NCI-H2196 (cell line): ENCODE data around the gene TTLL11.
"Not testable (repeated sequence)": the region's sequence is repeated elsewhere in the genome, so short reads cannot be mapped to it uniquely, and the experiment has no call there.

ENCODE experiments used
- DNase-seq: peaks from one replicate; lab custom pipeline; 2025; ENCODE audit not compliant: unreplicated experiment; lab: John Stamatoyannopoulos, UW

Gene TTLL11

DNA sequence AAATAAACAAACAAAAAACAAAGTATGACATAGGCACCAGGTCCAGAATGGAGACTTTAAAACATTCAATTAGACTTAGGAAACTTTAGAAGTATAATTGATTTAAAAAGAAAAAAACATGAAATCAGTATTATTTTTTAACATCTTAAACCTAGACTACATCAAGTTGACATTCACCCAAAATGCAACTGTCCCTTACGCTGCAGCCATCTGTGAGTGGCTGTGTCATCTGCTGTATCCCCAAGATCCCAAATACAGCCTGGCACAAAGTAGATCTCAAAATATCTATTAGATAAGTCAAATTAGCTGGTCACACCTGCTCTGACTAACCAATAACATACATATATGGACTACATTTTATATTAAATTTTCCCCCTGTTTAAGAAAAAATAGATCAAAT is 7.8 kb downstream of the TTLL11 start:
- no peak for DNase-seq

DNA sequence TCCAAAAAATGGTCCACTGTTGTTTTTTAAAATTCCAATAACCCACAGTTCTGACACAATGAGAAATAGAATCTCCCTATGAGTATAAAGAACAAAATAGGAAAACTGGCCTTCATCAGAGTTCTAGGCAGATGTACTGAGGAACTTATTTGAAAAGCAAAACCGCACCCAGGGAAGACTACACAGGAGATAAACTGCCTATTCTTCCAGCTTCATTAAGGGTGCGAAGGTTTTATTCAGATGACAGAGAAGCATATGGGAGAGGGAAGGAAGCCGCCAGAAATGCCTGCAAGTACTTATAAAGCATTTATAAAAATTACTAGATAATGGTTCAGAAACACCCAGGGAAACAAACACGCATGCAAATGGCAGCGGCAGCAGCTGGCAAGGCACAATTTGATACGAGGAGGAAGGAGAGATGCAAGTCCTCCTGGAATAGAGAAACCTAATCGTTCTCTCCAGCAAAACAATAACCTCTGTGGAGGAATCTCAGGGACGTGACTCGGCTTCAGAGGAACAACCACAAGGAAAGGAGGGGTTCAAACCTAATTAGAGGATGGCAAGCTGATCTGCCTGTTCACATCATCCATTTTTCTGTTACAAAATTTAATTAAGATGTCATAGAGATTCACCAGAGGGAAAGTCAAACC is 9.0 kb downstream of the TTLL11 start:
- DNase-seq = no peak

DNA sequence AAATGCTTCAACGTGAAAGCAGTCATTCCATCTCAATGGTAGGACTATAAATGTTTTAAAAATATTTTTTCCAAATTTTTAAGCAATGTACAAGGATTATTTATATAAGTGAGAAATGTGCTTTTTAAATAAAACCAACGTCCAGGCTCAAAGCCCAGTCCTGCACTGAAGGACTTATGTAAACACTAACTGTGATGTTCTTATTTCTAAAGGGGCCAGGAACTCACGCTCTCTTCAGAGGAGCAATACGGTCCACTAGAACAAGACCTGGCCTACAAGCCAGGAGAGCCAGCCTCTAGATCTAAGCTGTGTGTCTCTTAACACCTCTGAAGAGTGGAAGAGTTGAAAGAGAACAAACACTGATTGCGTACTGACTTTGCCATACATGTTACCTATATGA is 12.1 kb downstream of the TTLL11 start:
- DNase-seq = peak; percentile 15

DNA sequence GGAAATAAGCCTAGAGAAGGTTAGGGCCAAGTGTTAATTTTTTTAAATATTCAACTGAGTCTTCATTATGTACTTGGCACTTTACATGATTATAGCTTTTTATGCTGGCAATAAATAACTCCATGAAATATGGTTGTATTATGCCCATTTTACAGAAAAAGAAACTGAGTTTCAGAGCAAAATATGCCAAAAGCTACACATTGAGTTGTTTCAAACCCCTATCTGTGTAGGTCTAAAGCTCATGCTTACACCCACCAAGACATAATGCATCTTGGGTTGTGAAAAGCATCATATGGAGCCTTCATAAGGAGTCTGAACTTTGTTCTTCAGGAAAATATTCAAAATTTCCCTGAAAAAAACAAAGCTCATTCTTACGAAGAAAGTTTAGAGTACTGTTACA is 14.6 kb downstream of the TTLL11 start:
- no peak for DNase-seq

DNA sequence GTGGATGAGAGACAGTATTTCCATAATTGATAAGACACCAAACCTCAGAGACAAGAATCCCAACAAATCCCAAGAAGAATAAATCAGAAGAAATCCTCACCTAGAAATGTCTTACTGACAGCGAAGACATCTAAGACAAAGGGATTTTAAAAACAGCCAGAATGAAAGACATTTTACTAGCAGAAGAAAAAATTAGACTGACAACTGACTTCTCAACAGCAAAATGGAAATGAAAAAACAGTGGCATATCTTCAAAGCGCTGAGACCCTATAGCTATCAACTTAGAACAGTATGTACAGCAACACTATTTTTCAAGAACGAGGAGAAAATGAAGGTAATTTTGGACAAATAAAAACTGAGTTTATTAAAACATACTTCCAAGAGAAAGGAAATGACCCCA is 16.3 kb downstream of the TTLL11 start:
- DNase-seq = no peak

DNA sequence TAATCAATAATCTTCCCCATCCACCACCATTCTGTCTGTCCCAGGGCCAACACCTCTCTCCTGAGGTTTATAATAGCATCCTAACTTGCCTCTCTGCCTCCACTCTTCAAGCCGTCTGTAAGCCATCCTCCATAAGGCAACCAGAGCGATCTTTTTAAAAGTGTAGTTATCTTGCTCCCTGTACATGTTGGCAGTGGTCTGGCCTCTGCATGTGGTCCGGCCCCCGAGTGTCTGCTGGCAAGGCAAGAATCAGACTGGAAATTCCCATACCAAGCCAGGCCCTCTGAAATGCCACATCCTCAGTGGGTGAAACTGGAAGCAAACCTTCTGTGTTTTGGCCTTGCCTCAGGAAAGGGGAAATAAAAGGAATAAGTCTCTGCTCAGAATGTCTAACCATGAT is 17.0 kb downstream of the TTLL11 start:
- DNase-seq = no peak

DNA sequence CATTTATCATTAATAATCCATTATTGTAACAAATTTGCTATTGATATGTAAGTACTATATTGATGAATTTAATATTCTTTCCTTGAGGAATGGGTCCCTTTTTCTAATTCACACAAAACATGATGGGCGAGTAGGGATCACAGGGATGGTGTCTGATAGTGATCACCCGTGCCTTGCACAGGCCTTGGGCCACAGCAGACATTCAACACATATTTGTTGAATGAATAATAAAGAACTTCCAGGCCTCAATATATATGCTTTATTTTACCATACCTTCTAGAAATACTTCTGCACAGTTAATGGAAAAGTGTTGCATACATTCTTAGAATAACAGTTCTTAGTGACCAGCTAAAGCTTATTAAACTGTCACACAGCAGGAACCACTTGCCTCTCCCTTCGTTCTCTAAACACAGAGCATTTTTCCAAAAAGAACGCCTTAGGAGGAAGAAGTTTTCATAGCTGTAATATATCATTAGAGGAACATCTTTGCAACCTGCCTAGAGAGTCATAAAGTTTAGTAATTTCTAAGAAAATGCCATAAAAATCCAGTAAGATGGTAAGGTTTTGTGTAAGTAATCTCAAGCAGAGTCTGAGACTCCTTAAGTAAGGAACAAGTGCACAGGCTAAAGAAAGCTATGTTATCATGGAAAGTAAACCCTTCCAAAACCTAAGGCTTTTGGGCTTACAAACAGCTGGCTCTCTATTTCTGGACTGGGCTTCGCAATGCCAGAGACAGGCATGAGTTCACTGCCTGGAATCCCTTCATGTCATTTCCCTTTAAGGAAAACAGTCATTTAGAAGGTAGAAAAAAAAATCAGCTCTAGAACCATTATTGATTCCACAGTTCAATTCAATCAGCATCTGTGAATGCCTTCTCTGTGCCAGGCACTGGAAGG is 17.7 kb downstream of the TTLL11 start:
- DNase-seq = no peak

DNA sequence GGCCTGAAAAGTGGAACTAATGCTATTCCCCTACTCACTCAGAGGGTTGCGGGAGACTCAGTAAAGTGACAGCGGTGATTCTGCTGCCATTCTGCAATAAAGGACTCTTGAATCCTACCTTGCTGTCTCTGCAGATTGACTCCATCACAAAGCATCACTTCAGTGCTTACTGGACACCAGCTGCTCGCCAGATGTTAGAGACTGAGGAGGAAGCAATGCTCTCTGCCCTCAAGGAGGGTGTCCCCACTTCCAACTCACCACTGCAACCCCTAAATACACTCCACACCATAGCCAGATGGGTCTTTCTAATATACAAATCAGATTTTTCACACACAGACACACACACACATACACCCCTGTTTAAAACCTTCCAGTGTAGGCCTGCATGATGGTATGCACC is 21.4 kb downstream of the TTLL11 start:
- DNase-seq = no peak

DNA sequence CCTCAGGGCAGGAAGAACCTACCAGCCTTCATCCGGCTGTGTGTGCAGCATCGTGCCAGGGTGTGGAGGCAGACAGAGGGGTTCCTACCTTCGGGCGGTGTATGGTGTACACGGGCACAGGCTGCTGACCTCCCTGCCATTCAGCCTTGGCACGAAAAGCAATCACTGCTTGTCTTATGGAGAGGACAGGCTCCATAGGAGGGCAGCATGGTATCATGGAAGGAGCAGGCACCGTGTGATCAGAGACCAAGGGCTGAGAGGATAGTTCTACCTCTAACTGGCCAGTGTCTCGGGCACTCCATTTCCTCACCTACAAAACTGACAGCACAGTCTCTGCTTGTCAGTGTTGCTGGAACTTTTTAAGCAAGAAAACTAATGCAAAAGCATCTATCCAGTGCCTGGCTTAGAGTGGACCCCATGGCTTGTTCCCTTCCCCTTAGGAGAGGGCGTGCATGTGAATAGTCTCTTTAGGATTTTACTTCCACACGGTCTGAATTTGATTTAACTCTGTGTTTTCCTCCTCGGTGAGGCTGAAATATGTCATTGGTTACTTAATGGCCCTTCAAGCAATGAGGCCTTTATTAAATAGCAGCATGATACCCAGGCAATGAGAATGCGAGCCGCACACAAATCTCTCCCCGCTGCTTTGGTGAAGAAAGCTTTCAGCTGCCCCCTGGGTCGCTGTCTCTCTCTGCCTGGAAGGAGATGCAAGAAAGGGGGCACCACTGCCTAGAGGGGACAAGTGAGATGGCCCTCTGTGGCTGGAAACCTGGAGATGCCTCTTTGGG is 22.2 kb downstream of the TTLL11 start:
- no peak for DNase-seq

DNA sequence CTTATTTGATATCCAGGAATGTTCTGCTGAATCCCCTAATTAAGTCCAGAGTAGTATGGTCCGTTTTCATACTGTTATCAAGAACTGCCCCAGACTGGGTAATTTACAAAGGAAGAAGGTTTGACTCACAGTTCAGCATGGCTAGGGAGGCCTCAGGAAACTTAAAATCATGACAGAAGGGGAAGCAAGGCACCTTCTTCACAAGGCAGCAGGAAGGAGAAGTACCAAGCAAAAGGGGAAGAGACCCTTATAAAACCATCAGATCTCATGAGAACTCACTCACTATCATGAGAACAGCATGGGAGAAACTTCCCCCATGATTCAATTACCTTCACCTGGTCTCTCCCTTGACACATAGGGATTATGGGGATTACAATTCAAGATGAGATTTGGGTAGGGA is 26.4 kb downstream of the TTLL11 start:
- not testable (repeated sequence) for DNase-seq

DNA sequence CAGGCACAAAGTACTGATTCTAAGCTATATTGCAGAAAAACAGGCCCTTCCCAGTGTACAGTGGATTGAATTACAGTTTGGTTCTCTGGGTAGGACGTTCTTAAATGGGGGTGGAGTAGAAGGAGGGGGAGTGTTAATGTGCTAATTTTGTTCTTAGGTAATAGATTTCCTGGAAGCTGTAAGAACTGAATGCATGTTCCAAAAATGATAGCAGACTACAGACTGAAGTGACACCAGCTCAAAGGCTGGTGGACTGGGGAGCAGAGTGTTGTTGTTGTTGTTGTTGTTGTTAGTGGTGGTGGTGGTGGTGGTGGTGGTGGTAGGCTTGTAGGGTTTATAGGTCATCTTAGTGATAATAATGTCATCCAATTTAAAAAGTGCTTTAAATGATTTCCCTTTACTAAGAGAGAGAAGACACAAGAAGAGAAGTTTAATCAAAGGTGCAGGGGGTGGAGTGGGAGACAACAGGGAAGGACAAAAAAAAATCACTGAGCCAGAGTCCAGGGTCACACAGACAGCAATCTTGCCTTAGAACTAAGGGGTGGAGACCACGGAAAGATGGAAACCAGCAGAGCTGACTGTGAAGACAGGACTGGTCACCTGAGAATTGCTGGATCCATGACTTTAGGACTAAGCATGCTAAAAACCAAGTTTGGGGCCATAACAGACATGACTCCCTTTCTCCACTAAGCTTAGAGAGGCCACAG is 27.0 kb downstream of the TTLL11 start:
- DNase-seq = no peak

DNA sequence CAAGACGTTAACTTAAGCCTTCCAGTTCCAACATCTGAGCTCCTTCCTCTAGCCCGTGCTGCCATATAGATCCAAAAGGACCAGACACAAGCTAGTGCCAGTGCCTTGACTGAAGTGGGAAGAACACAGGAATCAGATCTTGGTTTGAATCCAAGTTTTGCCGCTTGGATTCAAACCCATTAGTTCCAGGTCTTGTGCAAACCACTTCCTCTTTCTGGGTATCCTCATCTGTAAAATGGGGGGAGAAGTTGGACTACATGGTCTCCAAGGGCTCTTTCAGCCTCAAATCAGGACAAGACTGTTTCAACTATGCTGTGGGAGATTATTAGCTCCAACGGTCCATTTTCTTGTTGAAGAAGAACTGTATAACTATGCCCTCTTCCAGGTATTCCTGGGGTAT is 32.6 kb downstream of the TTLL11 start:
- DNase-seq = no peak

DNA sequence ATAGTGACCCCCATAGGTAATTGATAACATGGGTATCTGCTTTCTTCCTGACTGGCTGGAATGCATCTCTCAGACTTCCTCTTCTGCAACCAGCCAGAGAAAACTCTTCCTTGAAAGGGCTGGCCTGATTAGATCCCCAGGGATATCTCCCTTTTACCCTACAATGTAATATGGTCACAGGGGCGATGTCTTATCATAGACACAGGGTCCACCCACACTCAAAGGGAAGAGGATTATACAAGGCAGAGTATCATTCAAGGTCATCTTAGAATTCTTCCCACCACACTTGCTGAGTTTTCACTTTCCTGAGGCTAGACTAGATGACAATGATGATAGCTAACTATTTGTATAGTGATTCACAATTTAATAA is 33.2 kb downstream of the TTLL11 start:
- no peak for DNase-seq

DNA sequence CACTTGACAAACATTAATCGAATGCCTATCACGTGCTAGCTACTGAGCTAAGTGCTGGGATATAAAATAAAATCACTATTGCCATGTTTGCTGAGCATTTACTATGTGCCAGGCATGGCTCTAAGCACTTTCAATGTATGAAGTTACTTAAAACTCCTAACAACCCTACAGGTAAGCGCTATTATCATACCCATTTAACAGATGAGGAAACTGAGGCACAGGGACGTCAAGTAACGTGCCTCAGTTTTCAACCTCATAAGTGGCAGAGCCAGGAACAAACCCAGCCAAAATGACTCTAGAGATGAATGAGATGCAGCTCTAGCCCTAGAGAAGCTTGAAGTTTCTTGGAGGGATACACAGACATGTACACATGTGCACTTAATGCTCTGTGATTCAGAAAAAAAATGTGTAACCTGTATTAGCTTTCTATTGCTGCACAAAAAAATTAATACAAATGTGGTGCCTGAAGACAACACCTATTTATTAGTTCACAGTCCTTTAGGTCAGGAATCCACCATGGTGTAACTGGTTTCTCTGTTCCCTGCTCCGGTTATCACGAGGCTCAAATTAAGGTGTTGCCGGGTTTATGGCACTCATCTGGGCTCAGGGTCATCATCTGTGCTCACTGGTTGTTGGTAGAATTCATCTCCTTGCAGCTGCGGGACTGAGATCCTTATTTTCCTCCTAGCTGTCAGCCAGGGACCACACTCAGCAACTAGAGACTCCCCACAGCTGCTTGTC is 33.7 kb downstream of the TTLL11 start:
- DNase-seq = no peak

DNA sequence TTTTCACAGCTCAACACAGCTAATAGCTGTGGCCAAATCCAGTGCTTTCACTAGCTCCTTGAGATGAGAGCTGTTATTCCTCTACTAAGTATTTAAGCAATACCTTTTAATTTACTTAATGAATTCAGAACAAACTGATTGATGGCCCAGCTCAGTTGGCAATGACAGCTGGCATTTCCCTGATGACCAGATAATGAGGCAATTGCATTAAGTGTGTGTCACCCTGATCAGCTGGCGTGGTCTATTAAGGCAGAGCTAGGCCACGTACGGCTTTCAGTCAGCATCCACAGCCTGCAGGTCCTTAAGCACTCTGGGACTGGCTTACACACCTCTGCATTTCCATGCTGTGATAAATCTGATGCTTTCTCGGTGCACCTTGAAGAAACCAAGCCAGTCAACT is 34.4 kb downstream of the TTLL11 start:
- no peak for DNase-seq

DNA sequence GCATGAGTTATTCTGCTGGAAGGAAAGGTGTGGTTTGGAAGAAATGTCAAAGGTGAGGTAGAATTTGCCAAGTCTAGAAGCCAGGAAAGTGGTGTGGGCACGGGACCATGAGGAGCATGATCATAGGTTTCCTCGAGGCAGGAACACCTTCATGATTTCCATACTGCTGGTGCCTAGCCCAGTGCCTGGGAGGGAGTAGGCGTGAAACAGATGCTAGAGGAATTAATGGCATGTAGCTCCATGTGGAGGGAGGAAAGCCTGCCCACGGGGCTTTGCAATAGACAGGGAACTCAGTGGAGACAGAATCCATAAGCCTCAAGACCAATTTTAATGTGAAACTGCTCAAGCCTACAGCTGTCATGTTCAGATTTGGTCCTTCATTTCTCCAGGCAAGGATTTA is 35.1 kb downstream of the TTLL11 start:
- no peak for DNase-seq

DNA sequence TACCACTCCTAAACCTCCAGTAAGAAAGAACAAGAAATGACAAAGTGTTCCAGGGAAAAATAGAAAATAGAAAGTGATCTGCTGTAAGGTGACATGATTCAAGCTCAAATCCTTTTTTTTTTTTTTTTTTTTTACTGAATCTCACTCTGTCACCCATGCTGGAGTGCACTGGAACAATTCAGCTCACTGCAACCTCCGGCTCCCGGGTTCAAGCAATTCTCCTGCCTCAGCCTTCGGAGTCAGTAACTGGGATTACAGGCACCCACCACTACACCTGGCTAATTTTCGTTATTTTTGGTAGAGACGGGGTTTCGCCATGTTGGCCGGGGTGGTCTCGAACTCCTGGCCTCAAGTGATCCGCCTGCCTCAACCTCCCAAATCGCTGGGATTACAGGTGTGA is 35.9 kb downstream of the TTLL11 start:
- no peak for DNase-seq

DNA sequence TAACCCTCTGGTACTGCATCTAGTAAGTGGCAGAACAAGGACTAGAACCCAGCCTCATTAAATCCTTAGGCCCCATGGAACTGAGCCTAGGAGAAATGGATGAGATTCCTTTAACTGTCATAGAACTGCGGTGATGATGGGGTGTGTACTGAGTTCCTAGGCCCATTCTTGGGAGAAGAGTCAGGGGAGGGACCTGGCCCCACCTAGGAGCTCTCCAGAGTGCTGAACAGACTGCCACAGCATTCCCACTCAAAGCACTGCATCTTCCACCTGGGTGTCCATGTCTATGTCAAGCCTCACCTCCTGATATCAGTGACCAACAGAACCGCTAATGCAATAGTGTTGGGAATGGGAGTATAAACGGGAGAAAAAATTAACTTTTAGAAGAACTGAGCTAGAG is 36.6 kb downstream of the TTLL11 start:
- DNase-seq = no peak

DNA sequence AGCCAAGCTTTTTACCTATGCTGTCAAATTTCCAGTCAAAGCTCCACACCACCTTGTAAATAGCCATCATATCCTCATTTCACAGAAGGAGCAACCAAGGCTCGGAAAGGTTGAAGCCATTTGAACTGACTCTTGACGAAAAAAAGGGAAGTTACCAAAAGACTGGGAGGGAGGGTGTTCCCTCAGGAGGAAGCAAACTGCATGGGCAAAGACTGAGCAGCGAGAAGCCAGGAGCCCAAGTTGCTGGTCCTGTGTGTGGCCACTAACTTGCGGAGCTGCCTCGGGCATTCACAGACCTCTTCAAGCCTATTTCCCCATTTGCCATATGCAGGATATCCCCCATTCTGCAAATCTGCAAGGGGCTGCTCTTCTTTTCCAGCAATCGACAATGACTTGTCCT is 37.4 kb downstream of the TTLL11 start:
- DNase-seq = no peak

DNA sequence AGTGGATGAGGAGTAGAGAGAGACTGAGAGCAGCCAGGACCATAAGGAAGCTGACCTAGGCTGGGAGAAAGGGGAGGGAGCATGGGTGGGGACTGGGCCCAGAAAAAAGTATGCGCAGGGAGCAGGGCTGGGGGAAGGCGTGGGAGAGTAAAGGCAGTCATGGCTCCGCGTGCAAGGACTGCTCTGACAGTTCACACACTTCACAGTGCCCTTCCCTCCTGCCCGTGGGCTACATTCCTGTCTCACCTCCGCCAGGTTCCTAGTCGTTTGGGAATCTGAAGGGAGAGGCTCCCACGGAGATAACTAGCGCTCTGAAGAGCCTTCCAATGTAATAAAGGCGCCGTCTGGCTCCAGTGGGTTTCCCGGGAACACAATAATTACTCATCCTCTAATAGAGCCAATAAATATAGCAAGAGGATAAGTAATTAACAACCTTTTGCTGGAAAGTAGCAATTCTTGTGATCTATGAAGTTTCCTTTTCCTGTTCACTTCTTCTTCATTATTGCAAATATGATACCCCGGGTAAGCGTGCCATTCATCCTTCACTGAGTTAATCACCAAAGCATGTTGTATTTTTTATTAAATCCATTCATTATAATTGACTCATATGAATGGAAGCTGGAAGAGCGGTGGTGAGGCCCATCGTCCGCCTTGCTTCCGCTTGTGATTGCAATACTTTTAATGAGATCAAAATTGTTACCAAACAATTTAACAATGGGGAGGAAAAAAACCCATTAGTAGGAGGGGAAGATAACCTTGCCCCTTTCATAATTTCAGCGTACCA is 39.3 kb downstream of the TTLL11 start:
- DNase-seq = no peak
